CD4-positive, alpha-beta memory T cell (primary cell): ENCODE results near the gene VASP. TPM values are rescaled to one million over a fixed set of nuclear protein-coding genes. Genes with fewer than 3 reads are reported as not detected.
A peak's percentile ranks its signal among the peaks of the same experiment; 100 is the strongest.

Experiments used
- CTCF ChIA-PET: fragments of 350-600 bp; sonication (Branson Sonifier 250); formaldehyde crosslinking; loops from one replicate; lab custom pipeline; 2021; ENCODE audit warnings: inconsistent platforms; ENCODE audit not compliant: partially characterized antibody; lab: Charles Lee
- POLR2A ChIA-PET: fragments of 350-600 bp; sonication (Branson Sonifier 250); formaldehyde crosslinking; loops from one replicate; lab custom pipeline; 2021; ENCODE audit not compliant: partially characterized antibody; lab: Charles Lee
- DNase-seq, 5 donors: peaks; one replicate each; pipeline versions ENCODE4 v3.0.0 to v3.0.0-alpha.2; 2020 to 2022; ENCODE audit warnings: mixed read lengths in 1 of 5
- H3K27ac ChIP-seq: one replicate; pipeline ENCODE4 v1.7.0; 2013; ENCODE audit warnings: low read depth, low read length
- H3K27me3 ChIP-seq: 2 replicates; pipeline ENCODE4 v1.7.0; 2013; ENCODE audit warnings: mild to moderate bottlenecking, low read length, moderate library complexity; ENCODE audit not compliant: insufficient read depth
- H3K36me3 ChIP-seq: 2 replicates; pipeline ENCODE4 v1.7.0; 2013; ENCODE audit warnings: mild to moderate bottlenecking, low read length, moderate library complexity; ENCODE audit not compliant: insufficient read depth
- H3K4me1 ChIP-seq: 2 replicates; pipeline ENCODE4 v1.7.0; 2013; ENCODE audit warnings: mild to moderate bottlenecking, low read length, moderate library complexity; ENCODE audit not compliant: insufficient read depth
- H3K4me3 ChIP-seq, 2 donors: one replicate each; pipeline ENCODE4 v1.7.0; 2013; ENCODE audit warnings: low read length in 2 of 2, mild to moderate bottlenecking in 1 of 2
- H3K9me3 ChIP-seq, 2 donors: one replicate each; pipeline ENCODE4 v1.7.0; 2013; ENCODE audit warnings: low read length in 2 of 2, control low read depth in 1 of 2; ENCODE audit not compliant: control insufficient read depth in 1 of 2
- H3K27ac Mint-ChIP-seq, 7 donors: one replicate each; pipeline ENCODE4 v1.8.0; 2020 to 2021; ENCODE audit warnings: mixed read lengths in 7 of 7, mild to moderate bottlenecking in 6 of 7, inconsistent platforms in 3 of 7, moderate library complexity in 3 of 7
- H3K27me3 Mint-ChIP-seq, 2 donors: one replicate each; pipeline ENCODE4 v1.8.0; 2020 to 2021; ENCODE audit warnings: mixed read lengths in 2 of 2
- H3K36me3 Mint-ChIP-seq, 2 donors: one replicate each; pipeline ENCODE4 v1.8.0; 2020 to 2021; ENCODE audit warnings: mixed read lengths in 2 of 2, inconsistent platforms in 1 of 2, mild to moderate bottlenecking in 1 of 2
- H3K4me1 Mint-ChIP-seq, 4 donors: one replicate each; pipeline ENCODE4 v1.8.0; 2020 to 2021; ENCODE audit warnings: mixed read lengths in 4 of 4, mild to moderate bottlenecking in 1 of 4
- H3K4me3 Mint-ChIP-seq, 8 donors: one replicate each; pipeline ENCODE4 v1.8.0; 2020 to 2021; ENCODE audit warnings: mixed read lengths in 8 of 8, mild to moderate bottlenecking in 7 of 8, moderate library complexity in 6 of 8, inconsistent platforms in 3 of 8
- H3K9me3 Mint-ChIP-seq, 8 donors: one replicate each; pipeline ENCODE4 v1.8.0; 2020 to 2021; ENCODE audit warnings: mixed read lengths in 8 of 8, mild to moderate bottlenecking in 5 of 8, inconsistent platforms in 3 of 8, moderate library complexity in 1 of 8
- intact Hi-C: fragments of 100-400 bp; cut with micrococcal nuclease; formaldehyde crosslinking; loops from one replicate; pipeline ENCODE4 v1.15.1; 2023
- polyA plus RNA-seq, 2 donors: library from polyadenylated mRNA; unstranded; fragments of 300-500 nt; fragmentation: Illumina TruSeq; gene quantifications; one replicate each; pipeline ENCODE4 v1.2.3, GENCODE V29; 2021
- total RNA-seq, 2 experiments: library from RNA; stranded (reverse); gene quantifications; one replicate each; pipeline ENCODE4 v1.2.3, GENCODE V29; 2021

VASP gene
- total and polyA plus RNA-seq, 4 experiments from 2014 or later: 49.1 to 92.8 (median 71.6) TPM

DNA sequence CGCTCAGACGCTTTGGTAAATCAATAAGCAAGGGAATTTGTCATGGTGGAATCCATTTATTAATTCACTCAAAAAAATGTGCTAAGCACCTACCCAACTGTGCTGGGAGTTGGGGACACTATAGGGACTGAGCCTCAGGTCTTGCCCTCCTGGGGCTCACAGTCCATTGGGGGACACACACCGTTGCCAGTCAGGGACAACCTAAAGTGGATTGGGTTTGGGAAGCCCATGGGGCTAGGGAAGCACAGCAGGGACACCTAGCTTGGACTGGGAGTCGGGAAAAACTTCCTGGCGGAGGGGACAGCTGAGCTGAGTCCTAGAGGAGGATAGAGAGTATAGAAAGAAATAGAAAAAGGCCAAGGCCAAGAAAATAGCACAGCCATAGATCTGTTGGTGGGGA lies 31.0 kb upstream of the VASP start:
- Histone ChIP-seq H3K9me3 (no peaks in the 10 kb centered on the region), H3K27me3 (no peaks in the 10 kb centered on the region), H3K27ac (no peak overlapping the region), H3K4me1 (peaks cover 14% of the 10 kb centered on the region), H3K36me3 (no peaks in the 10 kb centered on the region), H3K4me3 (no peak overlapping the region)
- H3K36me3 Mint-ChIP-seq: peaks cover 5 to 32% of the 10 kb centered on the region in 2 donors
- ChIA-PET POLR2A (interaction anchor here (1.4 to 5.6 kb wide), 3 partner anchors 8 to 37 kb away, joined by 5 to 202 read pairs (median 124); partner anchors contain the start of gene FOSB), CTCF (interaction anchor here (4.1 to 16.8 kb wide), 4 partner anchors 8 to 51 kb away, joined by 65 to 487 read pairs (median 69); partner anchors contain the start of genes ERCC1 and FOSB)
- intact Hi-C loops: no loop called here
- H3K27me3 Mint-ChIP-seq: peaks cover 3 to 4% of the 10 kb centered on the region in 2 donors
- peak overlapping the region in 6 of 8 donors; percentile 31 to 73 (median 57) for H3K4me3 Mint-ChIP-seq
- H3K27ac Mint-ChIP-seq: peak overlapping the region in 6 of 7 donors; percentile 66 to 99 (median 84)
- DNase-seq: peak in 3 of 5 donors; percentile 25 to 40 (median 31)
- peaks cover 25 to 66% (median 33%) of the 10 kb centered on the region in 4 donors for H3K4me1 Mint-ChIP-seq
- peaks cover 0 to 74% (median 0%) of the 10 kb centered on the region in 8 donors for H3K9me3 Mint-ChIP-seq

DNA sequence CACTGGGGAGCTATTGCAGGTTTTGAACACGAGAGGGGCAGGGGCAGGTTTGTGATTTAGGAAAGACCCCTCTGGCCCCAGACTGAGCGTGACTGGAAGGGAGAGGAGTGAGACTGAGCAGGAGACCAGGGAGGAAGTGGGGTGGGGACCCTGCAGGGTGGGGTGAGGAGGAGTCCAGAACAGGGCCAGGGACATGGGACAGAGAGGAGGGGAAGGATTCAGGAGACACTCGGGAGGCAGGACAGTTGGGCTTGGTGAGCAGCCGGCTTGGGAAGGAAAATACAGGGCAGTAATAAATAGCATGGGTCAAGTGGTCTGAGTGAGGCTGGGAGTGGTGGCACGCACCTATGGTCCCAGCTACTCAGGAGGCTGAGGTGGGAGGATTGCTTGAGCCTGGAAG lies 30.1 kb upstream of the VASP start:
- intact Hi-C loops: no loop called here
- Mint-ChIP-seq H3K4me3 (peak overlapping the region in 6 of 8 donors; percentile 6 to 77 (median 66)), H3K27ac (peak overlapping the region; percentile 81 to 99 (median 92)), H3K9me3 (peaks cover 0 to 70% (median 0%) of the 10 kb centered on the region in 8 donors), H3K27me3 (peaks cover 3 to 4% of the 10 kb centered on the region in 2 donors), H3K36me3 (peaks cover 5 to 24% of the 10 kb centered on the region in 2 donors), H3K4me1 (peaks cover 25 to 57% (median 31%) of the 10 kb centered on the region in 4 donors)
- Histone ChIP-seq H3K9me3 (no peaks in the 10 kb centered on the region), H3K36me3 (no peaks in the 10 kb centered on the region), H3K27me3 (no peaks in the 10 kb centered on the region), H3K4me1 (peaks cover 14% of the 10 kb centered on the region), H3K4me3 (no peak overlapping the region), H3K27ac (no peak overlapping the region)
- peak in 1 of 5 donors; percentile 20 for DNase-seq
- ChIA-PET POLR2A (interaction anchor here (1.4 to 5.6 kb wide), 4 partner anchors 9 to 38 kb away, joined by 5 to 202 read pairs (median 66); partner anchors contain the start of gene FOSB), CTCF (interaction anchor here (2.1 to 16.8 kb wide), 5 partner anchors 9 to 51 kb away, joined by 9 to 487 read pairs (median 66); partner anchors contain the start of genes ERCC1 and FOSB)

DNA sequence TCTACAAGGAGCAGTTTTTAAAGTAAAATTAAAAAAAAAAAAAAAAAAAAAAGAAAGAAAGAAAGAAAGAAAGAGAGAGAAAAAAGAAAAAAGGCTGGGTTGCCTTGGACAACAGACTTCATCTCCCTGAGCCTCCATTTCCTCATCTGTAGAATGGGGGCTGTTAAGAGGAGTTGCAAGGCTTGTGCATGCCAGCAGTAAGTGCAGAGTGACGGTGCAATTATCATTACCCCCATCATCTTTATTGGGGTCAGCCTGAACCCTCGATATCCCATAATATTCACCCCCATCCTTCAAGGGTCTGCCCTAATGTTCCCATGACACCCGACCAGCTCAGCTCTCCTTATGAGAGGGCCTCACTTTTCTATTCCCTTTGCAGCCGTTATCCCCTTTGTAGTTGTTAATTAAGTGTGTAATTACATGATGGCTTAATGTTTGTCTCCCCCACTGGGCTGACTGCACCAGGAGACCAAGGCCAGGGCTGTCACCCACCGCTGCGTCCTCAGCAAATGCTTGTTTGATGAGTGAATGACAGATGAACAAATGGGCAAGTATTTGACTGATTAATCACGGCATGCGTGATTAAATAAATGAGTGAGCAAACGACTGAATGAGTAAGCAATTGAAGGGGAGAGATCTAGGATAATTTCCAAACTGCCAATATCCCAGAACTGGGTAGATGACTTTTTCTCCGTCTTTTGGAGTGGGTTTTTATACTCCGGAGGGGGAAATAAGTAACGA lies 29.4 kb upstream of the VASP start:
- Mint-ChIP-seq H3K9me3 (peaks cover 0 to 64% (median 0%) of the 10 kb centered on the region in 8 donors), H3K27ac (peak overlapping the region; percentile 97 to 99 (median 98)), H3K4me1 (peaks cover 25 to 50% (median 29%) of the 10 kb centered on the region in 4 donors), H3K4me3 (peak overlapping the region; percentile 62 to 93 (median 84)), H3K36me3 (peaks cover 1 to 18% of the 10 kb centered on the region in 2 donors), H3K27me3 (peaks cover 1% of the 10 kb centered on the region in 2 donors)
- H3K4me1 ChIP-seq: peaks cover 14% of the 10 kb centered on the region
- intact Hi-C loops: loop anchor here (1.0 kb wide), 5 partner anchors 9 to 55 kb away; partner anchors contain the start of gene ERCC1
- peak overlapping the region; percentile 51 to 74 for H3K4me3 ChIP-seq
- no peaks in the 10 kb centered on the region for H3K27me3 ChIP-seq
- no peaks in the 10 kb centered on the region for H3K36me3 ChIP-seq
- peak in 1 of 5 donors; percentile 74 for DNase-seq
- H3K27ac ChIP-seq: peak overlapping the region; percentile 93
- ChIA-PET CTCF (interaction anchor here (0.7 to 16.8 kb wide), 22 partner anchors 9 to 408 kb away, joined by 3 to 487 read pairs (median 8); partner anchors contain the start of genes ERCC1, FOSB, IRF2BP1 and PPM1N), POLR2A (interaction anchor here (0.6 to 5.6 kb wide), 21 partner anchors 10 to 228 kb away, joined by 3 to 202 read pairs (median 5); partner anchors contain the start of genes ERCC1, FOSB and OPA3)
- H3K9me3 ChIP-seq: no peaks in the 10 kb centered on the region

DNA sequence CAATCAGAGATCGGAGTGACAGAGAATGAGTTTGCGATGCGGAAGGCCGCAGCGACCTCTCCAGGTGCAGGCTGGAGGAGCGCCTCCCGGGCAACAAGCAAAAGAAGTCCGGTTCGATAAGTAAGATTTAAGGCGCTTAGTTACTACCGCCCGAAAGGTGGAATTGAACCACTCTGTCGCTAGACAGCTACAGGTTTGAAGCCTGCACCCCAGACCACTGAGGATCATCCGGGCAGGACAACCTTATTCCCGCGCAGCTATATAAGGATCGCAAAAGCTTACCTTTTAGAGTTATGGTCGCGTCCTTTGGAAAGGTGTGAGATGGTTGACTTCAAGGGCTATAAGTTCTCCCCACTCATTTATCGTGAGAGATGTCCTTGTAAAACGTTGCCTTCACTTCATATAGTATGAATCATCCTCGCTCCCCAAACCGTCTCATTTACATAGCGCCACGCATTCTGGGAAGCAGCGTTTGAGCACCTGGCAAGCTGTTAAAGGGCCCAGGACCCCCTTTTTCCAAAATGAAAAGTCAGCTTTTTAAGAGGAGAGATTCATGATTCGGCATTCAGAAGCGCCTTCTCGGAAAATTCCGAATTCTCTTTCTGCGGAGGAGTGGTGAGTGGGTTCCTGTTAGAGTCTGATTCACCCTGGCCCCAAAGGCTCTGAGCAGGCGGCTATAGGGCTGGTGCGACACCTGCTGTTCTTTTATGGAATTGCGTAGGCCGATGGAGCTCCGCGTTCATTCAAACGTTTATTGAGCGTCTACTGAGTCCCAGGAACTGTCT lies 28.6 kb upstream of the VASP start:
- Histone ChIP-seq H3K36me3 (no peaks in the 10 kb centered on the region), H3K4me1 (peaks cover 14% of the 10 kb centered on the region), H3K4me3 (peak overlapping the region; percentile 51 to 74), H3K9me3 (no peaks in the 10 kb centered on the region), H3K27ac (peak overlapping the region; percentile 93), H3K27me3 (no peaks in the 10 kb centered on the region)
- peaks cover 1% of the 10 kb centered on the region in 2 donors for H3K27me3 Mint-ChIP-seq
- H3K27ac Mint-ChIP-seq: peak overlapping the region; percentile 97 to 99 (median 98)
- H3K9me3 Mint-ChIP-seq: peaks cover 0 to 58% (median 0%) of the 10 kb centered on the region in 8 donors
- DNase-seq: peak; percentile 91 to 92 (median 91)
- H3K36me3 Mint-ChIP-seq: peaks cover 0 to 15% of the 10 kb centered on the region in 2 donors
- H3K4me1 Mint-ChIP-seq: peaks cover 25 to 46% (median 28%) of the 10 kb centered on the region in 4 donors
- ChIA-PET POLR2A (interaction anchor here (0.6 to 5.6 kb wide), 28 partner anchors 9 to 408 kb away, joined by 3 to 202 read pairs (median 4); partner anchors contain the start of genes ERCC1, FOSB, IRF2BP1 and OPA3), CTCF (interaction anchor here (0.7 to 16.8 kb wide), 27 partner anchors 9 to 408 kb away, joined by 3 to 487 read pairs (median 6); partner anchors contain the start of genes ERCC1, FOSB, IRF2BP1 and PPM1N)
- H3K4me3 Mint-ChIP-seq: peak overlapping the region; percentile 62 to 93 (median 84)
- intact Hi-C loops: loop anchor here (1.0 kb wide), 6 partner anchors 9 to 55 kb away; partner anchors contain the start of gene ERCC1

DNA sequence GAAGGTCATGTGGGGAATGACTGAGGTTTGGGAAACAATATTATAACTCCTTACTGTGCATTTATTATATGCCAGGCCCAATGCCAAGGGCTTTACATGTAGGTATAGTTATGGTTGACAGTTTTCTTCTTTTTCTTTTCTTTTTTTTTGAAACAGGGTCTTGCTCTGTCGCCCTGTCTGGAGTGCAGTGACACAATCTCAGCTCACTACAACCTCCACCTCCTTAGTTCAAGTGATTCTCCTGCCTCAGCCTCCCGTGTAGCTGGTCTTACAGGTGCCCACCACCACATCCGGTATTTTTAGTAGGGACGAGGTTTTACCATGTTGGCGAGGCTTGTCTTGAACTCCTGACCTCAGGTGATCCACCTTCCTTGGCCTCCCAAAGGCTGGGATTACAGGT lies 24.2 kb upstream of the VASP start:
- Mint-ChIP-seq H3K9me3 (peaks cover 0 to 28% (median 0%) of the 10 kb centered on the region in 8 donors), H3K4me3 (no peak overlapping the region), H3K27me3 (no peaks in the 10 kb centered on the region), H3K36me3 (peaks cover 0 to 6% of the 10 kb centered on the region in 2 donors), H3K4me1 (peaks cover 8 to 22% (median 16%) of the 10 kb centered on the region in 4 donors), H3K27ac (peak overlapping the region in 1 of 7 donors; percentile 89)
- H3K4me1 ChIP-seq: peaks cover 8% of the 10 kb centered on the region
- H3K36me3 ChIP-seq: no peaks in the 10 kb centered on the region
- no peaks in the 10 kb centered on the region for H3K9me3 ChIP-seq
- no peak overlapping the region for H3K4me3 ChIP-seq
- intact Hi-C loops: no loop called here
- no peaks in the 10 kb centered on the region for H3K27me3 ChIP-seq
- DNase-seq: no peak
- CTCF ChIA-PET: interaction anchor here (16.8 kb wide), 1 partner anchor 45 kb away, joined by 487 read pairs; no protein-coding TSS in a partner anchor
- POLR2A ChIA-PET: no interaction called here
- H3K27ac ChIP-seq: no peak overlapping the region

DNA sequence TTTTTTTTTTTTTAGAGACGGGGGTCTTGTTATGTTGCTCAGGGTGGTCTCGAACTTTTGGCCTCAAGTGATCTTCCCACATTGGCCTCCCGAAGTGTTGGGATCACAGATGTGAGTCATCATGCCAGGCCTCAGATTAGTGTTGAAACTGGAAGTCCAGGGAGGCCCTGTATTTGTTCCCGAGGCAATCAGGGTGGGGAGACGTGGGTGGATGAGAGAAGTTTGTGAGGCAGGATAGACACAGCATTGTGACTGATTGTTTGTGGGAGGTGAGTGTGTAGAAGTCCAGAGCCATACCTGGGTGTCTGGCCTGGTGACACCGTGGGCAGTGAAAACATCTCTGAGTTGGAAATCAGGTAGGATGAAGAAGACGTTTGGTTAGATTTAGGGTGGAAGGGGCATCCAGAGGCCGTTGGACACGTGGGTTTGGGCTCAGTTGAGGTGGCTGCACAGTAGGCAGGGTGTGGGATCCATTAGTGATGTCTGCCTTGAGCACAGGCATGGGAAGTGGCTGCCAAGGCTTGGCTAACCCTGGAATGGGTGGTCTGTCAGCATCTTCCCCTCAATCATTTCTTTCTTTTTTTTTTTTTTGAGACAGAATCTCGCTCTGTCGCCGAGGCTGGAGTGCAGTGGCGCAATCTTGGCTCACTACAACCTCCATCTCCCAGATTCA lies 22.9 kb upstream of the VASP start:
- Mint-ChIP-seq H3K27ac (peak overlapping the region in 3 of 7 donors; percentile 18 to 89 (median 23)), H3K36me3 (no peaks in the 10 kb centered on the region), H3K4me3 (peak overlapping the region in 2 of 8 donors; percentile 35 to 50), H3K9me3 (peaks cover 0 to 16% (median 0%) of the 10 kb centered on the region in 8 donors), H3K27me3 (peaks cover 2 to 3% of the 10 kb centered on the region in 2 donors), H3K4me1 (peaks cover 2 to 11% (median 7%) of the 10 kb centered on the region in 4 donors)
- DNase-seq: no peak
- Histone ChIP-seq H3K36me3 (no peaks in the 10 kb centered on the region), H3K4me3 (no peak overlapping the region), H3K27me3 (no peaks in the 10 kb centered on the region), H3K9me3 (no peaks in the 10 kb centered on the region), H3K27ac (no peak overlapping the region), H3K4me1 (peaks cover 5% of the 10 kb centered on the region)
- CTCF ChIA-PET: interaction anchor here (0.7 to 16.8 kb wide), 20 partner anchors 13 to 246 kb away, joined by 3 to 487 read pairs (median 9); partner anchors contain the start of genes EML2, FBXO46, FOSB and PPM1N
- POLR2A ChIA-PET: interaction anchor here (0.6 to 3.4 kb wide), 7 partner anchors 12 to 158 kb away, joined by 3 to 36 read pairs (median 7); partner anchors contain the start of genes FOSB, PPM1N and VASP
- intact Hi-C loops: no loop called here
